ENCODE data around the gene XPNPEP3. TPM values are rescaled to one million over a fixed set of nuclear protein-coding genes. Genes with fewer than 3 reads are reported as not detected.

Gene XPNPEP3
- polyA plus RNA-seq, 1 donor (not counting 4 experiments of a cell fraction or from before 2014, with no cell fraction given): 21.1 TPM

GRCh38 chr22:40855979-40856512 is 902 bp upstream of the XPNPEP3 start:
- TF ChIP-seq EZH2 (IDR thresholded peaks at IDR 0.05; ENCODE audit: low read length): no peak
- TF ChIP-seq CTCF (optimal IDR thresholded peaks at IDR 0.05 in 1 of 3, IDR thresholded peaks at IDR 0.05 in 1 of 3, conservative IDR thresholded peaks at IDR 0.05 in 1 of 3; ENCODE audit: extremely low read depth in 1 of 3, insufficient read depth in 2 of 3, low read length in 3 of 3): no peak
- Histone ChIP-seq H3K27ac (ENCODE audit: control insufficient read depth, insufficient read depth, low read length) (peak overlapping the region; percentile 98), H2AFZ (ENCODE audit: control insufficient read depth, low read length) (peak overlapping the region; percentile 63), H4K20me1 (ENCODE audit: control insufficient read depth, extremely low read depth, insufficient read depth, low read length) (no peaks in the 10 kb centered on the region), H3K27me3 (ENCODE audit: control insufficient read depth, extremely low read depth, insufficient read depth, low read length) (no peaks in the 10 kb centered on the region), H3K4me1 (ENCODE audit: control insufficient read depth, extremely low read depth, insufficient read depth, low read length) (peaks cover 27% of the 10 kb centered on the region), H3K9me3 (ENCODE audit: control insufficient read depth, low read depth, low read length) (no peaks in the 10 kb centered on the region), H3K36me3 (ENCODE audit: control insufficient read depth in 2 of 2, extremely low read depth in 1 of 2, insufficient read depth in 2 of 2, low read length in 2 of 2) (peaks cover 0 to 1% of the 10 kb centered on the region in 2 experiments), H3K9ac (ENCODE audit: control insufficient read depth, extremely low read depth, insufficient read depth, low read length) (peak overlapping the region; percentile 97), H3K79me2 (ENCODE audit: control insufficient read depth, insufficient read depth, low read length) (peaks cover 93% of the 10 kb centered on the region), H3K9me1 (ENCODE audit: control insufficient read depth, extremely low read depth, insufficient read depth, low read length) (no peaks in the 10 kb centered on the region), H3K4me3 (ENCODE audit: control insufficient read depth in 2 of 3, extremely low read depth in 1 of 3, insufficient read depth in 2 of 3, low read depth in 1 of 3, low read length in 3 of 3) (peak overlapping the region; percentile 89 to 99 (median 95)), H3K4me2 (ENCODE audit: control insufficient read depth, extremely low read depth, insufficient read depth, low read depth, low read length) (peak overlapping the region; percentile 87)
- dilution Hi-C loops (cut with MboI; ENCODE audit: extremely low pct_ligation_motif_present, low sequenced_read_pairs): no loop called here
- DNase-seq (ENCODE audit: low read depth, low spot score): no peak
- FAIRE-seq: peak; percentile 17

- DNase-seq (ENCODE audit: low read depth, low spot score): no peak
- Histone ChIP-seq H3K4me1 (ENCODE audit: control insufficient read depth, extremely low read depth, insufficient read depth, low read length) (peaks cover 27% of the 10 kb centered on the region), H3K27ac (ENCODE audit: control insufficient read depth, insufficient read depth, low read length) (peak overlapping the region; percentile 98), H3K27me3 (ENCODE audit: control insufficient read depth, extremely low read depth, insufficient read depth, low read length) (no peaks in the 10 kb centered on the region), H3K9me3 (ENCODE audit: control insufficient read depth, low read depth, low read length) (no peaks in the 10 kb centered on the region), H3K4me3 (ENCODE audit: control insufficient read depth in 2 of 3, extremely low read depth in 1 of 3, insufficient read depth in 2 of 3, low read depth in 1 of 3, low read length in 3 of 3) (peak overlapping the region; percentile 89 to 99 (median 95)), H3K9ac (ENCODE audit: control insufficient read depth, extremely low read depth, insufficient read depth, low read length) (peak overlapping the region; percentile 97), H3K9me1 (ENCODE audit: control insufficient read depth, extremely low read depth, insufficient read depth, low read length) (no peaks in the 10 kb centered on the region), H3K79me2 (ENCODE audit: control insufficient read depth, insufficient read depth, low read length) (peaks cover 92% of the 10 kb centered on the region), H2AFZ (ENCODE audit: control insufficient read depth, low read length) (peak overlapping the region; percentile 93), H4K20me1 (ENCODE audit: control insufficient read depth, extremely low read depth, insufficient read depth, low read length) (no peaks in the 10 kb centered on the region), H3K36me3 (ENCODE audit: control insufficient read depth in 2 of 2, extremely low read depth in 1 of 2, insufficient read depth in 2 of 2, low read length in 2 of 2) (peaks cover 4 to 7% of the 10 kb centered on the region in 2 experiments), H3K4me2 (ENCODE audit: control insufficient read depth, extremely low read depth, insufficient read depth, low read depth, low read length) (peak overlapping the region; percentile 92)
- FAIRE-seq: no peak
- dilution Hi-C loops (cut with MboI; ENCODE audit: extremely low pct_ligation_motif_present, low sequenced_read_pairs): no loop called here
- no peak for TF ChIP-seq CTCF (optimal IDR thresholded peaks at IDR 0.05 in 1 of 3, IDR thresholded peaks at IDR 0.05 in 1 of 3, conservative IDR thresholded peaks at IDR 0.05 in 1 of 3; ENCODE audit: extremely low read depth in 1 of 3, insufficient read depth in 2 of 3, low read length in 3 of 3)
- TF ChIP-seq EZH2 (IDR thresholded peaks at IDR 0.05; ENCODE audit: low read length): no peak
These were observed 434 bp downstream of the XPNPEP3 start for GRCh38 chr22:40857309-40857855.

Data from keratinocyte (primary cell).